Measurements from ENCODE around the gene TMEM11.

- no peak for TF ChIP-seq POLR2A (IDR thresholded peaks at IDR 0.05; ENCODE audit: low read length)
- no peak for TF ChIP-seq GATA1 (IDR thresholded peaks at IDR 0.05; ENCODE audit: low read depth, low read length)
Measured at GRCh38 chr17:21239680-21240368, 25.9 kb upstream of the TMEM11 start.

All from erythroblast (primary cell).